ENCODE results near the gene SPEN.

SPEN gene

GRCh38 chr1:15851210-15852035, 3.9 kb downstream of the SPEN start:
- Histone ChIP-seq H3K27me3 (ENCODE audit: control insufficient read depth, insufficient read depth, low read length) (no peaks in the 10 kb centered on the region), H3K9me3 (ENCODE audit: control insufficient read depth, low read length) (no peaks in the 10 kb centered on the region), H3K4me3 (ENCODE audit: low read length) (no peak overlapping the region), H3K36me3 (ENCODE audit: control insufficient read depth, insufficient read depth, low read length) (no peaks in the 10 kb centered on the region), H3K4me1 (ENCODE audit: control insufficient read depth, insufficient read depth, low read length) (peaks cover 4% of the 10 kb centered on the region), H3K9ac (ENCODE audit: low read length) (no peak overlapping the region)

DNA sequence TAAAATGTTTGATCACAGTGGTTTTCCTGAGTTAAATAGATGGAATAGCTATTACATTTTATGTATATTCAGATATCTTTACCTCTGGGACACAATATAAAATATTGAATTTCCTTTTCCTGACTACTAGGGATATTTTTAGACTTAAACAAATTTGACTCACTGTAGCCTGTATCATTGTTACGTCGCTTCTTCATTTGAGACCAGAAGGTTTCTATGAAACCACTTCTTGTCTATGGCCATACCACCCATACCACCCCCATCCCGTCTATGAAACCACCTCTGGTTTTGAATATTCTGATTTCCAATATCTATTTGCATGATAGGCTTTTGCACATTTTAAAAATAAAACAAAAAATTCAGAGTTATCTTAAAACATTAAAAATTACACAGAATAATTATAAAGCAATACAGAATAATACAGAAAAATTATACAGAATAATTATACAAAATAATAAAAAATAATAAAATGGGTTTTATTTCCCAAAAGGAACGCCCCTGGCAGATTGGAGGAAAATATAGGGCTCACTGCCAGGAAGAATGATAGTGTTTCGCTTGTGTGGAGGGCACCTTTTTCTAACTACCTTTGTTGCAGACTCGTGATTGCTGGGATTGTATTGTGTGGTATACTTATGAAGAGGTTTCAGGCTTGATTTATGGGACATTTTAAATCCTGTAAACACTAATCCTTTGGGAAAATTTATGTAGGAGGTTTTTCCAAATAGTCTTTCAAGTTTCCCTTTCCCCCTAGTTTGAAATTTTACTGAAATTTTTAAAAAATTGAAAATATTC, 4.7 kb downstream of the SPEN start:
- Histone ChIP-seq H3K36me3 (ENCODE audit: control insufficient read depth, insufficient read depth, low read length) (no peaks in the 10 kb centered on the region), H3K27me3 (ENCODE audit: control insufficient read depth, insufficient read depth, low read length) (no peaks in the 10 kb centered on the region), H3K9ac (ENCODE audit: low read length) (no peak overlapping the region), H3K9me3 (ENCODE audit: control insufficient read depth, low read length) (no peaks in the 10 kb centered on the region), H3K4me3 (ENCODE audit: low read length) (no peak overlapping the region), H3K4me1 (ENCODE audit: control insufficient read depth, insufficient read depth, low read length) (peaks cover 7% of the 10 kb centered on the region)

GRCh38 chr1:15852828-15853302, 5.4 kb downstream of the SPEN start:
- H3K27me3 ChIP-seq (ENCODE audit: control insufficient read depth, insufficient read depth, low read length) = no peaks in the 10 kb centered on the region
- H3K4me3 ChIP-seq (ENCODE audit: low read length) = no peak overlapping the region
- no peak overlapping the region for H3K9ac ChIP-seq (ENCODE audit: low read length)
- H3K36me3 ChIP-seq (ENCODE audit: control insufficient read depth, insufficient read depth, low read length) = no peaks in the 10 kb centered on the region
- H3K9me3 ChIP-seq (ENCODE audit: control insufficient read depth, low read length) = no peaks in the 10 kb centered on the region
- H3K4me1 ChIP-seq (ENCODE audit: control insufficient read depth, insufficient read depth, low read length) = peaks cover 7% of the 10 kb centered on the region

- Histone ChIP-seq H3K36me3 (ENCODE audit: control insufficient read depth, insufficient read depth, low read length) (no peaks in the 10 kb centered on the region), H3K27me3 (ENCODE audit: control insufficient read depth, insufficient read depth, low read length) (no peaks in the 10 kb centered on the region), H3K4me3 (ENCODE audit: low read length) (no peak overlapping the region), H3K9me3 (ENCODE audit: control insufficient read depth, low read length) (no peaks in the 10 kb centered on the region), H3K4me1 (ENCODE audit: control insufficient read depth, insufficient read depth, low read length) (peaks cover 3% of the 10 kb centered on the region), H3K9ac (ENCODE audit: low read length) (no peak overlapping the region)
Measured at GRCh38 chr1:15856888-15857287, 9.4 kb downstream of the SPEN start.

DNA sequence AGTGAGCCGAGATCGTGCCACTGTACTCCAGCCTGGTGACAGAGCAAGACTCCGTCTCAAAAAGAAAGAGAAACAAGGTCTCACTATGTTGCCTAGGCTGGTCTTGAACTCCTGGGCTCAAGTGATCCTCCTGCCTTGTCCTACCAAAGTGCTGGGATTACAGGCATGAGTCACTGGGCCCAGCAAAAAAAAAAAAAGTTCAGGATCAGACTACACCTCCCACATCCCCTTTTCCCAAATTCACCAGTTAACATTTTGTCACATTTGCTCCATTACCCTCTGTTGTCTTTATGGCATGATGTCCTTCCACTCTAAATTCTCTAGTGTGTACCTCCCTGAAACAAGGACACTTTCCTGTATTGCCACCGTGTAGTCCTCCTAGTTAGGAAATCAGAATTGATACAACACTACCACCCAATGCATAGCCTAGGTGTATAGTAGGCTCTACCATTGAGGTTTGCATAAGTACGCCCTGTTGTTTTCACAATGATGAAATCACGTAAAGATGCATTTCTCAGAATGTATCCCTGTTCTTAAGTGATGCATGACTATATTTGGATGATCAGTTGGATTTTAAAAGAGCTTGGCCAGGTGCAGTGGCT, 10.7 kb downstream of the SPEN start:
- Histone ChIP-seq H3K4me1 (ENCODE audit: control insufficient read depth, insufficient read depth, low read length) (peaks cover 3% of the 10 kb centered on the region), H3K4me3 (ENCODE audit: low read length) (no peak overlapping the region), H3K9me3 (ENCODE audit: control insufficient read depth, low read length) (no peaks in the 10 kb centered on the region), H3K9ac (ENCODE audit: low read length) (no peak overlapping the region), H3K36me3 (ENCODE audit: control insufficient read depth, insufficient read depth, low read length) (no peaks in the 10 kb centered on the region), H3K27me3 (ENCODE audit: control insufficient read depth, insufficient read depth, low read length) (no peaks in the 10 kb centered on the region)

DNA sequence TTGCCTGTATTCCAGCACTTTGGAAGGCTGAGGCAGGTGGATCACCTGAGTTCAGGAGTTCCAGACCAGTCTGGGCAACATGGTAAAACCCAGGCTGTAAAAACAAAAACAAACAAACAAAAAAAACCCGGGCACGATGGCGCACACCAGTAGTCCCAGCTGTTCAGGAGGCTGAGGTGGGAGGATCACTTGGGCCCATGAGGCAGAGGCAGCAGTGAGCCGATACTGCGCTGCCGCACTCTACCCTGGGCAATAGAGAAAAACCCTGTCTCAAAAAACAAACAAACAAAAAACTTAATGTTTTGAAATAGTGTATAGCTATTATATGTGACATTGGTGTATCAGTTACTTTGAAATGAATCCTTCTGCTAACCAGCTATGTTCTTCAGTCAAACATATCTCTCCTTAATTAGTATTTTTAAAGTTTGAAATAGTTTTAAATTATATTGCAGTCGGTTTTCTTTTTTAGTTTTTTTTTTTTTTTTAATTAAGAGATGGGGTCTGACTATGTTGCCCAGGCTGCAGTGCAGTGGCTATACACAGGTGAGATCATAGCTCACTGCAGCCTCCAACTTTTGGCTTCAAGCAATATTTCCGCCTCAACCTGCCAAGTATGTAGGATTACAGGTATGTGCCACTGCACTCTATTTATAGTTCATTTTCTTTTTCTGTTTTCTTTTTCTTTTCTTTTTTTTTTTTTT, 11.3 kb downstream of the SPEN start:
- Histone ChIP-seq H3K9me3 (ENCODE audit: control insufficient read depth, low read length) (no peaks in the 10 kb centered on the region), H3K4me3 (ENCODE audit: low read length) (no peak overlapping the region), H3K27me3 (ENCODE audit: control insufficient read depth, insufficient read depth, low read length) (no peaks in the 10 kb centered on the region), H3K9ac (ENCODE audit: low read length) (no peak overlapping the region), H3K4me1 (ENCODE audit: control insufficient read depth, insufficient read depth, low read length) (peaks cover 3% of the 10 kb centered on the region), H3K36me3 (ENCODE audit: control insufficient read depth, insufficient read depth, low read length) (no peaks in the 10 kb centered on the region)

GRCh38 chr1:15863156-15863901, 15.8 kb downstream of the SPEN start:
- Histone ChIP-seq H3K9ac (ENCODE audit: low read length) (no peak overlapping the region), H3K36me3 (ENCODE audit: control insufficient read depth, insufficient read depth, low read length) (no peaks in the 10 kb centered on the region), H3K9me3 (ENCODE audit: control insufficient read depth, low read length) (no peaks in the 10 kb centered on the region), H3K4me1 (ENCODE audit: control insufficient read depth, insufficient read depth, low read length) (no peaks in the 10 kb centered on the region), H3K27me3 (ENCODE audit: control insufficient read depth, insufficient read depth, low read length) (no peaks in the 10 kb centered on the region), H3K4me3 (ENCODE audit: low read length) (no peak overlapping the region)

GRCh38 chr1:15866721-15867201, 19.3 kb downstream of the SPEN start:
- H3K9ac ChIP-seq (ENCODE audit: low read length) = no peak overlapping the region
- no peaks in the 10 kb centered on the region for H3K4me1 ChIP-seq (ENCODE audit: control insufficient read depth, insufficient read depth, low read length)
- no peaks in the 10 kb centered on the region for H3K36me3 ChIP-seq (ENCODE audit: control insufficient read depth, insufficient read depth, low read length)
- H3K9me3 ChIP-seq (ENCODE audit: control insufficient read depth, low read length) = no peaks in the 10 kb centered on the region
- H3K4me3 ChIP-seq (ENCODE audit: low read length) = no peak overlapping the region
- H3K27me3 ChIP-seq (ENCODE audit: control insufficient read depth, insufficient read depth, low read length) = no peaks in the 10 kb centered on the region

GRCh38 chr1:15867288-15867687, 19.8 kb downstream of the SPEN start:
- H3K36me3 ChIP-seq (ENCODE audit: control insufficient read depth, insufficient read depth, low read length) = no peaks in the 10 kb centered on the region
- H3K4me3 ChIP-seq (ENCODE audit: low read length) = no peak overlapping the region
- no peak overlapping the region for H3K9ac ChIP-seq (ENCODE audit: low read length)
- H3K27me3 ChIP-seq (ENCODE audit: control insufficient read depth, insufficient read depth, low read length) = no peaks in the 10 kb centered on the region
- no peaks in the 10 kb centered on the region for H3K9me3 ChIP-seq (ENCODE audit: control insufficient read depth, low read length)
- H3K4me1 ChIP-seq (ENCODE audit: control insufficient read depth, insufficient read depth, low read length) = no peaks in the 10 kb centered on the region

DNA sequence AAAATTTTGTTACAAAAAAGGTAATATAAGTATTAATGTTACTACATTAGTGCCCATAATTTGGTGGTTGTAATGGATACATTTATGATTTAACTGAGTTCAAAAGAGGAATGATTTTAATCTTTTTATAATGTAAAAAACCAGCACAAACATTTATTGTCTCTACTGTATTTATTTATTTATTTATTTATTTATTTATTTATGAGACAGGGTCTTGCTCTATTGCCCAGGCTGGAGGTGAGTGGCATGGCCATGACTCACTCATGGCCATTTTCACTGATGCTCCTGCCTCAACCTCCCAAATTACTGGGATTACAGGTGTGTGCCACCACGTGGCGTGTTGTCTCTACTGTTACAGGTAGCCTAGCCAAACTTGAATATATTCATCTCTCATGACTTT, 21.9 kb downstream of the SPEN start:
- H3K9ac ChIP-seq (ENCODE audit: low read length) = no peak overlapping the region
- H3K4me3 ChIP-seq (ENCODE audit: low read length) = no peak overlapping the region
- H3K36me3 ChIP-seq (ENCODE audit: control insufficient read depth, insufficient read depth, low read length) = peaks cover 7% of the 10 kb centered on the region
- H3K27me3 ChIP-seq (ENCODE audit: control insufficient read depth, insufficient read depth, low read length) = no peaks in the 10 kb centered on the region
- no peaks in the 10 kb centered on the region for H3K9me3 ChIP-seq (ENCODE audit: control insufficient read depth, low read length)
- no peaks in the 10 kb centered on the region for H3K4me1 ChIP-seq (ENCODE audit: control insufficient read depth, insufficient read depth, low read length)

DNA sequence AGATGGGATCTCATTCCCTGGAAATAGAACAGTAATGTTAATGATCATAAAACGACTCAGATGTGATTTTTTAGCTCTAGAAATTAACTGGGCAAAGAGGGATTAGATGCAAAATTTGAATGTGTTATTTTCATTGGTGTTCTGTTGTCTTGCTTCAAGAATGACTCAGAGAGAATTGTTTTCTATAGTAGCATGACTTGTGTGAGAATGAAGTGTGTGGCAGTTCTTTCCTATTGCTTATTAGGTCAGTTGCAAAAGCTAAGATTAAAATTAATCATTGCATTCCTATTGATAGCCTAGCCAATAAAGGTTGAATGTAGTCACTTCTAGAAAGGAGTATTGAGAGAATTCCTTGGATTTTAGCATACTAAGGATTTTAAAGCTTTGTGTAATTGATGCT, 22.9 kb downstream of the SPEN start:
- no peak overlapping the region for H3K9ac ChIP-seq (ENCODE audit: low read length)
- H3K4me1 ChIP-seq (ENCODE audit: control insufficient read depth, insufficient read depth, low read length) = no peaks in the 10 kb centered on the region
- no peaks in the 10 kb centered on the region for H3K27me3 ChIP-seq (ENCODE audit: control insufficient read depth, insufficient read depth, low read length)
- no peak overlapping the region for H3K4me3 ChIP-seq (ENCODE audit: low read length)
- peaks cover 7% of the 10 kb centered on the region for H3K36me3 ChIP-seq (ENCODE audit: control insufficient read depth, insufficient read depth, low read length)
- no peaks in the 10 kb centered on the region for H3K9me3 ChIP-seq (ENCODE audit: control insufficient read depth, low read length)

Measured in mucosa of stomach (tissue), 1 donor.